ENCODE results near the gene APRT. TPM values are rescaled to one million over a fixed set of nuclear protein-coding genes. Genes with fewer than 3 reads are reported as not detected.

APRT gene
- total RNA-seq, 2 donors from 2014 or later: 50.6 to 90.4 TPM

GRCh38 chr16:88836791-88837190 lies 25.1 kb upstream of the APRT start:
- no peaks in the 10 kb centered on the region for H3K9me3 ChIP-seq
- H3K27ac ChIP-seq: no peak overlapping the region
- no peak for DNase-seq (ENCODE audit: low spot score)
- peaks cover 25% of the 10 kb centered on the region for H3K36me3 ChIP-seq
- no peak for TF ChIP-seq CTCF (IDR thresholded peaks at IDR 0.05)
- H3K4me3 ChIP-seq: no peak overlapping the region
- no peaks in the 10 kb centered on the region for H3K27me3 ChIP-seq
- no peaks in the 10 kb centered on the region for H3K4me1 ChIP-seq

- no peaks in the 10 kb centered on the region for H3K27me3 ChIP-seq
- DNase-seq (ENCODE audit: low spot score): no peak
- H3K4me1 ChIP-seq: no peaks in the 10 kb centered on the region
- no peak overlapping the region for H3K27ac ChIP-seq
- no peak overlapping the region for H3K4me3 ChIP-seq
- no peak for TF ChIP-seq CTCF (IDR thresholded peaks at IDR 0.05)
- H3K9me3 ChIP-seq: no peaks in the 10 kb centered on the region
- peaks cover 21% of the 10 kb centered on the region for H3K36me3 ChIP-seq
Measured at GRCh38 chr16:88835818-88836217, 24.1 kb upstream of the APRT start.

- Histone ChIP-seq H3K27me3 (no peaks in the 10 kb centered on the region), H3K27ac (no peak overlapping the region), H3K9me3 (no peaks in the 10 kb centered on the region), H3K36me3 (peaks cover 17% of the 10 kb centered on the region), H3K4me1 (no peaks in the 10 kb centered on the region), H3K4me3 (no peak overlapping the region)
- no peak for TF ChIP-seq CTCF (IDR thresholded peaks at IDR 0.05)
- DNase-seq (ENCODE audit: low spot score): peak; percentile 68
Measured at GRCh38 chr16:88835383-88835782, 23.7 kb upstream of the APRT start.

GRCh38 chr16:88834670-88835069 lies 22.9 kb upstream of the APRT start:
- peaks cover 10% of the 10 kb centered on the region for H3K36me3 ChIP-seq

GRCh38 chr16:88833086-88833485 lies 21.4 kb upstream of the APRT start:
- H3K36me3 ChIP-seq: peaks cover 6% of the 10 kb centered on the region
- DNase-seq (ENCODE audit: low spot score): no peak
- no peaks in the 10 kb centered on the region for H3K4me1 ChIP-seq
- no peak for TF ChIP-seq CTCF (IDR thresholded peaks at IDR 0.05)
- H3K9me3 ChIP-seq: no peaks in the 10 kb centered on the region
- no peaks in the 10 kb centered on the region for H3K27me3 ChIP-seq
- no peak overlapping the region for H3K4me3 ChIP-seq
- no peak overlapping the region for H3K27ac ChIP-seq

More at GRCh38 chr16:88834670-88835069, 22.9 kb upstream of the APRT start:
- Histone ChIP-seq H3K27me3 (no peaks in the 10 kb centered on the region), H3K4me1 (no peaks in the 10 kb centered on the region), H3K4me3 (no peak overlapping the region), H3K27ac (no peak overlapping the region), H3K9me3 (no peaks in the 10 kb centered on the region)
- no peak for TF ChIP-seq CTCF (IDR thresholded peaks at IDR 0.05)
- DNase-seq (ENCODE audit: low spot score): no peak

GRCh38 chr16:88831838-88832237 lies 20.1 kb upstream of the APRT start:
- H3K27me3 ChIP-seq: no peaks in the 10 kb centered on the region
- H3K36me3 ChIP-seq: peaks cover 11% of the 10 kb centered on the region
- H3K4me3 ChIP-seq: no peak overlapping the region
- no peak for TF ChIP-seq CTCF (IDR thresholded peaks at IDR 0.05)
- no peaks in the 10 kb centered on the region for H3K9me3 ChIP-seq
- H3K4me1 ChIP-seq: no peaks in the 10 kb centered on the region
- no peak for DNase-seq (ENCODE audit: low spot score)
- H3K27ac ChIP-seq: no peak overlapping the region

Data from right atrium auricular region (tissue), 2 donors.